Ovary (tissue), 3 donors: ENCODE data around the gene ZHX3.

ENCODE experiments used
- POLR2A ChIP-seq: fragments of 450-650 bp; IDR thresholded peaks from one replicate; pipeline ENCODE4 v1.6.1; 2017; ENCODE audit warnings: antibody characterized with exemption, mild to moderate bottlenecking, moderate library complexity
- TF ChIP-seq, protein P1 (sequence below), 3 donors: fragments of 450-650 bp in 2 of 3; fragments of 200-600 bp in 1 of 3; IDR thresholded peaks; one replicate each; pipeline versions ENCODE4 v1.5.1 to v1.8.0; 2016 to 2022; ENCODE audit warnings: antibody characterized with exemption in 3 of 3, mild to moderate bottlenecking in 1 of 3
- donor health status: DM: no; HTN: no; CAD: no.

DNA sequence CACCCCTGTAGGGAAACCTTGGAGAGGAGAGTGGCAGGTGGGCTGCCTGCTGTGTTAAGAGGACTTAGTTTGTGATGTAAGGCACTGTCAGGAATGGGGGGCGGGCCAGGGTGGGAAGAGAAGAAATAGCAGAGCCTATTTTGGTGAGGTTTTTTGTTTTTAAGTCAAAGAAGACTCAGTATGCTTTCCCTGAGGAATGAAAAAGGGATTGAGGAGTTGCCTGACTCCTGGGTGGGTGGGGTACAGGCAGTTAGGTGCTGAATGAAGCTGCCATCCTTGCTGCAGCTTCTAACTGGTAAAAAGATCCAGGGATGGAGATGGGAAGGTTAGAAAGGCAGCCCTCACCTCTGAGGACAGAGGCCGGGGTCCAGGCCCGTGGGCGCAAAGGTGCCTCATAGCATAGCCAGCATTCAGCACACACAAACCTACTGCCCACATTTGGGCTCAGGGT lies 142.3 kb downstream of the ZHX3 start:
- TF ChIP-seq, protein P1, sequence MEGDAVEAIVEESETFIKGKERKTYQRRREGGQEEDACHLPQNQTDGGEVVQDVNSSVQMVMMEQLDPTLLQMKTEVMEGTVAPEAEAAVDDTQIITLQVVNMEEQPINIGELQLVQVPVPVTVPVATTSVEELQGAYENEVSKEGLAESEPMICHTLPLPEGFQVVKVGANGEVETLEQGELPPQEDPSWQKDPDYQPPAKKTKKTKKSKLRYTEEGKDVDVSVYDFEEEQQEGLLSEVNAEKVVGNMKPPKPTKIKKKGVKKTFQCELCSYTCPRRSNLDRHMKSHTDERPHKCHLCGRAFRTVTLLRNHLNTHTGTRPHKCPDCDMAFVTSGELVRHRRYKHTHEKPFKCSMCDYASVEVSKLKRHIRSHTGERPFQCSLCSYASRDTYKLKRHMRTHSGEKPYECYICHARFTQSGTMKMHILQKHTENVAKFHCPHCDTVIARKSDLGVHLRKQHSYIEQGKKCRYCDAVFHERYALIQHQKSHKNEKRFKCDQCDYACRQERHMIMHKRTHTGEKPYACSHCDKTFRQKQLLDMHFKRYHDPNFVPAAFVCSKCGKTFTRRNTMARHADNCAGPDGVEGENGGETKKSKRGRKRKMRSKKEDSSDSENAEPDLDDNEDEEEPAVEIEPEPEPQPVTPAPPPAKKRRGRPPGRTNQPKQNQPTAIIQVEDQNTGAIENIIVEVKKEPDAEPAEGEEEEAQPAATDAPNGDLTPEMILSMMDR (IDR thresholded peaks at IDR 0.05): no peak
- no peak for TF ChIP-seq POLR2A
